ENCODE measurements around the gene KLF15.

The KLF15 gene

DNA sequence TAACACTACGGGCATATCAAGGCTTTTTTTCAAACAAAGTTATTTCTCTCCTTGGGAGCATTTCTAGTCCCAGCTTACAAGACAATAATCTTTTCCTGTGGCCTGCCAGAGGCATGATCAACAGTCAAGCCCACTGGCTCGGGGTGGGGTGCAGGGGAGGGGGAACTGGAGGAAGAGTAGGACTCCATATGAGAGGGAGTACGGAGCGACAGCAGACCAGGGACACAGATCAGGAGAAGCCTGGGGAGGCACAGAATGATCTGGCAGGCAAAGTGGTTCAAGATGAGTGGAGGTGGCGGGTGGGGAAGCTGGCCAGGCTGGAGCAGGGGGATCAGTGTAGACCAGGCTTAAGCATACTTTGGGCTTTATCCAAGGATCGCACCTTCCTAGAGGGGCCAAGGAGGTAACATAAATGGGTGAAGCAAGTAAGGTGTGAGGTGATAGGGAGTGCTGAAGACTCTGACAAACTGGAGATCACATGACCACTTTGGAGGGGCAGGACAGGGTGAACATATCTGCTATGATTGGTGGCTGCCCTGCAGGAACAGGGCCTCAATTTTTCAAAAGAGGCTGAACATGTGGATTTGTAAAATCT, 37.4 kb downstream of the KLF15 start:
- DNase-seq = no peak

DNA sequence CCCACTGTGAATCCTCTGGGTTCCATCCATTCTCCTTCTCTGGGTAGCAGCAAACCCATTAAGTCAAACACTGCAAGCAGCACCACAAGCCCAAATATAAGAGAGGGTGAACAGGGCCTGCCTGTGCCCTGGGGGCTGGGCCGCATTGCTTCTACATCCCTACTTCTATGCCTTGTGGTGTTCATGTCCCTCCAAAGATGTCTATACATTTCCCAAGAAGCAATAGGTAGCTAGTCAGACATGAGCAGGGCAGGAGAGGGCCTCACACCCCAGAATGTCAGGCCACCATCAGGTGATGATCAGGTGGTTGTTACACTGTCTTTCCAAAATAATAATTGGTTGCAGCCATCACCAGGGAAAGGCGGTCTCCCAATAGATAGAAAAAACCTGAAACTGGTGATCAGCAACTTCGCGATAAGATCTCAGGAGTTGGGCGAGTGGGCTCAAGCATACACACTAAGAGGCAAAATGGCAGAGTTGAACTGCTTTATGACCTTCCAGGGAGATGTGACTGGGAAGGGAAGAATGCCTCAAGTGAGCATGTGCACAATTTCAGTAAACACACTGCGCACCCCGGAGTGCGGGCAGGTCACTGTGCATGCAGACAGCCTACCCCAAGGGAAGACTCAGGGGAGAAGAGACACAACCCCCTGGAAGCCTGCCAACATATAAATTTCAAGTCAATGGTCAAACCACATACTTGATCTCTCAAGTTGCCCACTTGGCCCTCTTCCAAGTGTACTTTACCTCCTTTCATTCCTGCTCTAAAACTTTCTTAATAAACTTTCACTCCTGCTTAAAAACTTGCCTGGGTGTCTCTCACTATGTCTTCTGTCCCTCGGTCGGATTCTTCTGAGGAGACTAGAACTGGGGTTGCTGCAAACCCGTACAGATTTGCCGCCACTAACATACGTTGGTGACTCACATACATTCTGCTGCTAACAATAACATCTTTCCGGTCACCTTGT, 39.9 kb downstream of the KLF15 start:
- DNase-seq = no peak

DNA sequence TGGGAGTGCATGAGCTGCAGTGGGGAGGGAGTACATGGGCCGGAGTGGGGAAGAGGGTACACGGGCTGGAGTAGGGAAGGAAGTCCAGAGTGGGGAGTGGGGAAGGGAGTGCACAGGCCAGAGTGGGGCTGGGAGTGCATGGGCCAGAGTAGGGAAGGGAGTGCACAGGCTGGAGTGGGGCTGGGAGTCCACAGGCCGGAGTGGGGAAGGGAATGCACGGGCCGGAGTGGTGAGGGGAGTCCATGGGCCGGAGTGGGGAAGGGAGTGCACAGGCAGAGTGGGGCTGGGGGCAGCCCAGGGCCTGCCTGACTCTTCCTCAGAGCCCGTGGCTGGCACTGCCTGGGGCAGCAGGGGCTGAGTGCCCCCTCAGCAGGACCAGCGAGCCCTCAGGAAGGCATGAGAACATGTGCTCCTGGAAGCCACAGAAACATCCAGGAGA, 40.7 kb downstream of the KLF15 start:
- DNase-seq = no peak

DNA sequence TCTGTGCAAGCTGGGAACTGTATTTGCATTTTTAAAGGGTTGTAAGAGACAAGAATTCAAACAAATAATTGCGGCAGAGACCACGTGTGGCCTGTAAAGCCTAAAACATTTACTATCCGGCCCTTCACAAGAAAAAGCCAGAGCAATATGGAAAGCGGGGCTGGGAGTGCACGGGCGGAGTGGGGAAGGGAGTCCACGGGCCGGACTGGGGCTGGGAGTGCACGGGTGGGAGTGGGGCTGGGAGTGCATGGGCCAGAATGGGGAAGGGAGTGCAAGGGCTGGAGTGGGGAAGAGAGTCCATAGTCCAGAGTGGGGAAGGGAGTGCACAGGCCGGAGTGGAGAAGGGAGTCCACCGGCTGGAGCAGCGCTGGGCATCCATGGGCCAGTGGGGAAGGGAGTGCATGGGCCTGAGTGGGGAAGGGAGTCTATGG, 41.2 kb downstream of the KLF15 start:
- DNase-seq = no peak

DNA sequence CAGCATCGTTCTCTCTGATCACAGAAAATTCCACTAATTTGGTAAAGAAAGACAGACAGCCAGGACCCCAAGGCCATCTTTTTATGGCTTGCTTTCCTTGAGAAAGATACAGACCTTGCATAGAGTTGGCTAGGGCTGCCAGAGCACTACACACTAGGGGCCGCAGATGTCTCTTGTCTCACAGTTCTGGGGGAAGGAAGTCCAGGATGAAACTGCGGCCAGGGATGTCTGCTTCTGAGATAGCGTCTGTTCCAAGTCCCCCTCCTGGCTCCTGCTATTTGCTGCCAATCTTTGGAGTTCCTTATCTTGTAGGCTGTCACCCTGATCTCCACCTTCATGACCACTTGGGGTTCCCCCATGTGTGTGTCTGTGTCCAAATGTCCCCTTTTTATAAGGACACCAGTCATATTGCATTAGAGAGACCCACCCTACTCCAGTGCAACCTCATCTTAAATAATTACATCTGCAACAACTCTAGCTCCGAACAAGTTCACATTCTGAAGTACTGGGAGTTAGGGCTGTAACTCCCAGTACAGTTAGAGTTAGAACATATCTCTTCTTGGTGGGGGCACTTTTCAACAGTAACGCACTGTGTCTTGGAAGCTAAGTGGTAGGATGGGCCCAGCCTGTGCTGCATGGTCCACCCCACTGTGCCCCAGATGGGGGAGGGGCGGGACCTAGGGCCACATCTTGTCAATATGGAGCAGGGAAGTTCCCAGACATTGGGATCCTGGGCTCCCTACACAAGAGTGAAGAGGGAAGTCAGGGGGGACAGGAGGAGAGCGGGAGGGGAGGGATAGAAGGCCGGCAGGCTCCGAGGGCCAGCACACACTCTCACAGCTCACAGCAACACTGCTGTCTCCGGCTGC, 42.2 kb downstream of the KLF15 start:
- DNase-seq = no peak

DNA sequence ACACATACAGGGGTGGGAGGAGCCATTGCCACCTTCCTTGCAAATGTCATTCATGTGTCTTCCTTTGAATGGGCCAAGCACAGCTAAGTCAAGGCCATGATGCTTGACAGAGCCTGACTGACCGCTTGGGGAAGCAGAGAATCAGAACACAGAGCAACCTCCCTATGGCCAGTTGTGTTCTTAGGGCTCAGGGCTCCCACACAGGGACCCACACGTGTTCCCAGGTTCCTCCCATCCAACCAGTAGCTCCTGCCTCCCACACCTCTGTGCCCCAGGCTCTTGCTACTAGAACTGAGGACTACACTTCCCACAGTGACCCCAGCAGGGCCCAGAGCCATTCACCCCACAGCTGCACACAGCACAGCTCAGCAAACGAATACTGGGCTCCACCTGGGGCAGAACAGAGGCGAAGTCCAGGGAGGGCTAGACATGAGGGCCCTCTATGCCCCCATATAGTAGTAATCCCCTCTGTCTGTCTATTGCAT, 42.9 kb downstream of the KLF15 start:
- no peak for DNase-seq

DNA sequence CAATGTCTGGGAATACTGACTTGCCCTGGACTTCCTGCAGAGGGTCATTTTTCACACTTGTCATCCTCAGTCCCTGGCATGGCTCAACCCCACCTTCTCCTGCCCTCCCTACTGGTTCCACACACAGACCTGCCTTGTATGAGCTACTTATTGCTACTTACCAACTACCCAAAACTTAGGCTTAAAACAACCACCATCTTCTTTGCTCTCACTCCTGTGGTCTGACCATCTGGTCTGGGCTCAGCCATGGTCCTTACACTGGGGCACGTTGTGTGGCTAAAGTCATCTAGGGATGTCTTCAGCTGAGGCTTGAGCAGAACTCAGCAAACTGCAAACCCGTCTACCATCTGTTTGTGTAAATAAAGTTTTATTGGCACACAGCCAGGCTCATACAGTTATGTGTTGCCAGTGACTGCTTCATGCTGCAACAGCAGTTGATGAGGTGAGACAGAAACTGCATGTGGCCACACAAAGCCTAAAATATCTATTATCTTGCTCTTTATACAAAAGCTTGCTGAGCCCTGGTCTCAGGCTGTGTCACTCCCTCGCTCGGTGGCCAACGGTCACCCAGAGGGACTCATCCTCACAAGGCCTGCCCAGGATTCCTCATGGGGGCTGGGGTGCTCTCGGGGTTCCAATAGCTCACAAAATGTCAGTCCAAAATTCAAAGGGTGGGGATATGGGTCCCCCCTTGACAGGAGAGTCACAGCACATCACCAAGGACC, 43.5 kb downstream of the KLF15 start:
- DNase-seq = no peak

DNA sequence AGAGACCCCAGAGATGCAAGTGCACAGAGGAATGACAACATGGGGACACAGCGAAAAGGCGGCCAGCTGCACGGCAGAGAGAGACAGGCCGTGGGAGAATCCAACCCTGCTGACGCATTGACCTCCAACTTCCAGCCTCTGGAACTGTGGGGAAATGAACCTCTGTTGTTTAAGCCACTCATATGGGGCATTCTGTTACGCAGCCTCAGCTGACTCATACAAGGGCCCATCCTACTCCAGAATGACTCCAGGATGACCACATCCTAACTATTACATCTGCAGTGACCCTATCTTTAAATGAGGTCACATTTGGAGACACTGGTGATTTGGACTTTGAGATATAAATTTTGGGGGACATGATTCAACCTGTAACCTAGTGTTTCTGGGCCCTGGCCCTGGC, 44.0 kb downstream of the KLF15 start:
- DNase-seq = no peak

DNA sequence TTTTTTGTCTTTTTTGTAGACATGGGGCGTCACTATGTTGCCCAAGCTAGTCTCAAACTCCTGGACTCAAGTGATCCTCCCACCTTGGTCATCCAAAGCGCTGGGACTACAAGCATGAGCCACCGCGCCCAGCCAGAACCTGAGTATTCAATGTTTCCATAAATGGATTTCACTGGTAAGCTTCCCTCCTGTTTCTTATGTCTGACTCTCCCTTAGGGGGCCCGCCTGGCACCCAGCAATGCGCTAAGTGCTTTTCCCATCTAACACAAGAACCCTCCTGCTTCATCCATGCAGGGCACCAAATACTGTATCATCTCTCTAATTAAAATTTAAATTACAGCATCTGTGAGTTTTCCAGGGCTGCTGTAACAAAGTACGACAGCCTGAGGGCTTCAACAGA, 44.9 kb downstream of the KLF15 start:
- DNase-seq = no peak

DNA sequence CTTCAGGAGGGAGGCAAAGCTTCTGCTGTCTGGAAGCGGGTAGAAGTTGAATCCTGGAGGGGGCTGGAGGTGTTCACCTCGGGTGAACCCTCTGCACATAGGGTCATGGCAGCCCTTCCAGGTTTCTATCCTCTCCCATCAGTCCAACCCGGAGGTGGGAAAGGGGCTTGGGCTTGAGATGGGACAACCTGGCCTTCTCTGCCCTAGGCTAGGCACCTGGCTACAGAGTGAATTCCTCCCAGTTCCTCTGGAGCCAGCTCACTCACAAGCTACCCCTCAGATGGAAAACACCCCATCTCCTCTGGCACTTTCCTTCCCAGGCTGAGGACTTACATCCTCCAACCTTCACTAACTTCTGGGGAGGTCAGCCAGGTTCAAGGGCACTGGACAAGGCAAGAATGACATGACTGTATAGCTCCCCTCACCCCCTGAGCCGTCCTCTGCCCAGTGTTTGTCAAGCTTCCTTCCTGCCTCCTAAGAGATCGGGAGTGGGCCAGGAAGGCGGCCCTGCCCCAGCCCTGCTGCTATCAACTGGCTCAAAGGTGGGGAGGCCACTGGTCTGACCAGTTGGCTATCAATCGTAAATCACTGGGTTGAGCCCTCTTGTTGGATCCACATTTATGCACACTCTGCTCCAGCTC, 45.8 kb downstream of the KLF15 start:
- no peak for DNase-seq

DNA sequence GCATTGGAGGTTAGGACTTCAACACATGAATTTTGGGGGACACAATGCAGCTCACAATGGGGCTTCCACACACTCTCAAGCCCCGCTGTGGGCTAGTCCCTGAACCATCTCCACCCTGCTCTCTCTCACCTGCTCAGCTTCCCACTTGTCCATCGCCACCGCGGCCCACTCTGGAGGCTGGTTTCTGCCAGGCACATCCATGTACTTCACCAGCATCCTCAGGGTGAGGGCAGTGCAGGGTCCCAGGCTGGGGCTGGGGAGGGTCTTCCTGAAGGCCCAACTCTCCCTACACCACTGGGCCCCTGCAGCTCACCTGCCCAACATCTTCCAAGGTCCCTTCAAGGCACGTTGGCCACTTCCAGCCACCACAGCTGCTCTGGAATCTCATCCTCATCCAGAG, 46.4 kb downstream of the KLF15 start:
- DNase-seq = no peak

DNA sequence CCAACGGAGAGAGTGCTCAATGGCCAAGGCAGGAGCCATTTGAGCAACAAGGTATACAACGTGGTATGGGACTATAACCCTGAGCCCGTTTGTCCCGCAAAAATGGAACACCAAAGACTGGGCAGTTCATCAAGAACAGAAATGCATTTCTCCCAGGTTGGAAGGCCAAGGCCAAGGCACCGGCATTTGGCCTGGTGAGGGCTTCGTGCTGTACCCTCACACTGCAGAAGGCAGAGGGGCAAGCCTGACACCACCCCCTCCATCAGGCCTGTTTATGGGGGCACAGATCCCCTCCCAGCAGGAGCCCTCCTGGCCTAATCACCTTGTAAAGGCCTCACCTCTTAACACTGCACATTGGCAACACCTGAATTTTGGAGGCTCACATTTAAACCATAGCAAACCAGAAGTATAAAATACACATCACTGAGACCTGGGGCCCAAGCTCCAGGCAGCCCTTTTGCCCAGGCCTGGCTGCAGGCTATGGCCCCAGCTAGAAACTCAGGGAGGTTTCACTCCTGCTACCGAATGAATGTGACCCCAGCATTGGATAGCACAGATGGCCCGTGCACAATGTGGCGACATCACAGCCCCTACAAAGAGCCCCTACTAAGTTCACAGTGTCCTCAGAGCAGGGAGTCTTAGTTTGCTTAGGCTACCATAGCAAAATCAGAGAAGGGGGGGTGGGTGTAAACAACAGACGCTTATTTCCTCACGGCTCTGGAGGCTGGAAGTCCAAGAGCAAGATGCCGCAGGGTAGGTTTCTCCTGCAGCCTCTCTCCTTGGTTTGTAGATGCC, 47.1 kb downstream of the KLF15 start:
- DNase-seq = no peak

DNA sequence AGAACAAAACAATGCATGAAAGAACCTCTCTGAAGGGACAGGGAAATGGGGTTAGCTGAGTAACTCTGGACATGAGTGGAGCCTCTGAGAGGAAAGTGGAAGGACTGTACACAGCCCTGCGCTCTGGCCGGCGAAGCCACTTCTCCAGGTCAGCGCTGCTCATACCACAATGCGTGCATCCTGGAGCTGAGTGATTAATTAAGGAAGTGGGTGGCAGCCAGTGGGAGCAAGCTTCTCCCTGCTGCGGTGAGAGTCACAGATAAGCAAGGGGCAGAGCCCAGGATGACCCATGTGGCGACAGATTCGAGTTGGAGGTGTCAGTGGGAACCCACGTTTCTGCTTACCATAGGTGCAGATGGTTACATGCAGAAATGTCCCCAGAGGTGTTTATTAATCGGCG, 48.0 kb downstream of the KLF15 start:
- DNase-seq = no peak

DNA sequence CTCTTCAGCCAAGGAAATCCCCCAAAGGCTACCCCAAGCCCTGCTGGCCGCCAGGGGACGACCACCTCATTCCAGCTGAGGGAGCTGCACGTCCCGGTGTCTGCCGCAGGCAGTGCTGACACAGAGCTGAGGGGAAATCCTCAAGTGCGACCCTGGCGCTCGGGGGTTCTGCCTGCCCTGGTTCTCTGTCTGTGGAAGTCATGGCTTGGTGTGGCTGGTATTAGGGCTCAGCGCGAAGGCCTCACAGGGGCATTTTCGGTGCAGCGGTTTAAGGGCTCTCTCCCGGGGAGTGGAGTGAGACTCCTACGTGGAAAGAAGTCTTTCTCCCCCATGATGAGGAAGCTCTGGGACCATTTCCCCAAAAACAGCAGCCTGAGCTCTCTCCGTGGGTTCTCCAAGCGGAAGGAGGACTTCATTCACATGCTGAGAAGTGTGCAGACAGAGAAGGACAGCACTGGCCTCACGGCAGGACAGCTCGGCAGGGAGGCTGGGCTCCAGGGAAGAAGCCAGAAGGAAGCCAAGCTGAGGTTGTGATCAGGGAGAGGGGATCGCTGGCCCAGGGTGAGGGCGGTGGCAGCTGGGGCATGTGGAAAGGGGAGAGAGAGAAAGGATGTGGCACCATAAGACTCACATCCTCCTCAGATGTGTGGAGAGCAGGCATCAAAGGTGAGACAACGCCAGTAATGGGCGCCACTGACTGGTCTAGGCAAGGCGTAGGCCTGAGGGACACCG, 48.6 kb downstream of the KLF15 start:
- DNase-seq = no peak

DNA sequence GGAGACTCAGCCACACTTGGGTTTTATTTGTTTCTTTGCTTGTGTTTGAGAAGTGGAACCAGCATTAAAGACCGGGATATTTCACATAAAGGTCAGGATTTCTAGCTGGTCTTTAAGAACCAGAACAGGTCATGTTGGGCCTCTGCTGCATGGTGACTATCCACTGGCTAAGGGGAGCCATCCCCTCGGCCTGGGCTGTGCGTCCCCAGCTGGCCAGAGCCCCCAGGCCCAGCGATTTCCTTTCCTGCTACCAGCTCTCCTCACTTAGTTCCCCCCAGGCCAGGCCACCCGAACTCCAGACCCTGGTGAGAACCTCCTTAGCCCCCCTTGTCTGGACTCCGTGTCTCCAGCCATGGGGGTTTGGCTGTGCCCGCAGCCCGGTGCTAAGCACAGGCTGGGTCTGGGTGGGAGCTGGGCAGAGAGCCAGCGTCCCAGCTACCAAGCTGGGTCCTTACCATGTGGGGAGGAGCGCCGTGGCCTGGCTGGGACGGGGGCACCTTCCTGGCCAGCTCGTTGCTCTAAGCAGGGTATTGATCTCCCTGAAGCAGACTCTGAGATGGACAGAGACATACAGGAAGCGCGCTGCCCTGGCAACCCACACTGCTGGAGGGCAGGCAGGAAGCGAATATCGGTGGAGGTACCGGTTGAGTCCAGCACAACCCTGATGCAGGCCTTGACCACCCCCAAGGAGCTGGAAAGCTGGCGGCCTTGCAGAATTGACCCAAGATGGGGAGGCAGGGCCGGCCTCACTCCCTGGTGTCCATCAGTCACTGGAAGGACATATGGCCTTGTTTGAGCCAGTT, 49.4 kb downstream of the KLF15 start:
- DNase-seq = no peak

DNA sequence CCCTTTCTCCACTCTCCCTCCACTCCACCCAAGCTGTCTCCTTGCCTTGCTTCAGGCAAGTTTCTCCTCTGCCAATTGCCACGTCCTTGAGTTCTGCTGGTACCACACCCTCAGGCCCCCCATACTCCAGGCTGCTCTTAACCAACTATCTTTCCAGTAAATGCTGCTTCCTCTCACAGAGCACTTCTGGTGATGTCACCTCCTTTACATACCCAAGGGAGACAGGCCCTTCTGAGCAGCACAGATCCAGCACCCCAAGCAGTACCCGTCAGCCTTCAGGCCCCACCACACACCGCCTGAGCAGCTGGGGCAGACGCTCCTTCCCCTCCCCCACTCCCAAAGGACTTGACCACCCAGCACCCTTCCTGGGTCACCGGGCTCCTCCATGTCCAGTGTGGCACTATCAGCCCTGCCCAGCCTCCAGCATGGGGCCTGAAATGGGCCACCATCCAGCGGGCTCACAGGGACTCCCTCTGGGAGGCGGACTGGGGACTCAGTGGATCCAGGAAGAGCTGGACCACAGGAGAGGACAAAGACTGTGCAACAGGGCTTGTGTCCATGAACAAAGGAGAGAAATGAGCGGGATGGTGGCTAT, 50.2 kb downstream of the KLF15 start:
- DNase-seq = no peak

DNA sequence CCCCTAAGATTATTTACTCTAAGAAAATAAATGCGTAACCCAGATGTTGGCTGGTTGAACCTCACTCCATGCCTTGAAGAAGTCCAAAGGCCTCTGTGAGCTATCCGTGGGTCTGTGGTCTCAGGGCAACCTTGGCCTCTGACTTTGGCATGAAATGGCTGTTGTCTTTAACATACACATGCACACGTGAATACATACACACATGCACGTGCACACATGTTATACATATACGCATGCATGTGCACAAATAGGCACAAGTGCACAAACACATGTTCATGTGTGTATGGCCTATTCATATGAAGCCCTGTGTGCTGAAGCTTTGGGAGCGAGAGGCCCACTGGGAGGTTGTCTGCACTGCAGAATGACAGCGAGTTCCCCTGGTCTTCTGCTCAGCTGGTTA, 50.8 kb downstream of the KLF15 start:
- DNase-seq = no peak

DNA sequence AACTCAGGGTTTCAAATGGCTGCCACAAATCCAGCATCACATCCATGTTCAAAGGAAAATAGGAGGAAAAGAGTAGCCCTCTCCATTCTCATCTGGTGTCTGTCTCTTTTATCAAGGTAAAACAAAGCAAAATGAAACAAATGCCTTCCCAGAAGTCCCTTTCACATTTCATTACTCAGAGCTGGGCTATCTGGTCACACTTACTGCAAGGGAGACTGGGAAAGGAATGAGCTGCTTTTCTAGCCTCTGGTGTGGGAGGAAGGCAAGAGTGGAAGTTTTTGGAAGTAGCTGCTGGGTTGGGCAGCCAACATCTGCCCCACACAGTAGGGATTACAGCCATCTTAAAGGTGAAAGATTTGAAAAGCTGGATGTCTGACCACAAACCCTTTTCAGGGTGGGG, 51.8 kb downstream of the KLF15 start:
- DNase-seq = no peak

DNA sequence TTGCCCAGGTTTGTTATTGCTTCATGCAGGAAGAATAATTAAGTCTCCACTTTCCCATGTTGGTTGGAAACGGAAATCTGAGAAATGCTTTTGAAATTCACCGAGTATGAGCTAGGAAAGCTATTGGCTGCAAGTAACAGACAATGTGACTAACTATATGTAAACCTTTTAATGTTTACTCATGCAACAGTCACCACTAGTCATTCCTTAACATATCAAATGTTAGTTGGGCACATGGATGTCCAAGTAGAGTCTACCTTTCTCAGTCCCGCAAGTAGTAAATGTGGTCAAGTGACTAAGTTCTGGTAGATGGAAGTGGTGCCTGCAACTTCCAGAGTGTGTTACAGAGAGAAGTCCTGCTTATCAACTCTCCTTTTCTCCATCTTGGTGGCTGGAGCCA, 52.5 kb downstream of the KLF15 start:
- DNase-seq = no peak
